K562 (cell line): ENCODE data around the gene GCG.

ENCODE experiments used
- EZH2 ChIP-seq: IDR thresholded peaks from 2 replicates; pipeline ENCODE4 v1.6.1; 2012; ENCODE audit warnings: low read depth, mild to moderate bottlenecking, inconsistent platforms, low read length, borderline replicate concordance
- FOXA1 ChIP-seq: fragments of 450-650 bp; IDR thresholded peaks from 2 replicates; pipeline ENCODE4 v1.6.1; 2016; ENCODE audit warnings: mild to moderate bottlenecking, borderline replicate concordance
- GABPA ChIP-seq: fragments of 200-800 bp; sonication (Bioruptor generic); conservative IDR thresholded peaks from 2 replicates; pipeline ENCODE4 v1.6.1; 2016; ENCODE audit warnings: low read depth, missing genetic modification characterization, missing compliant biosample characterization
- HDAC2 ChIP-seq: fragments of 450-650 bp; IDR thresholded peaks from 2 replicates; pipeline ENCODE4 v1.6.1; 2016; ENCODE audit warnings: mild to moderate bottlenecking
- JUND ChIP-seq, 2 experiments: IDR thresholded peaks; 2 replicates in 1 of 2; 3 replicates in 1 of 2; pipeline ENCODE4 v1.6.1; 2011; ENCODE audit warnings: borderline replicate concordance in 2 of 2, low read depth in 2 of 2, low read length in 2 of 2, improper control_type of control experiment in 1 of 2, missing biosample characterization in 1 of 2, missing genetic modification characterization in 1 of 2, missing genetic modification reagents in 1 of 2
- MYNN ChIP-seq, 2 experiments: sonication (generic); formaldehyde crosslinking in 1 of 2; IDR thresholded peaks; 2 replicates each; pipeline versions ENCODE4 v1.5.0 to v1.6.1; 2016 to 2020; ENCODE audit warnings: antibody characterized with exemption in 1 of 2, missing genetic modification reagents in 1 of 2
- POLR2AphosphoS2 ChIP-seq: IDR thresholded peaks from 2 replicates; pipeline ENCODE4 v1.6.1; 2012; ENCODE audit warnings: low read length, improper control_type of control experiment
- TAF1 ChIP-seq: IDR thresholded peaks from 2 replicates; pipeline ENCODE4 v1.6.1; 2011; ENCODE audit warnings: mild to moderate bottlenecking, low read length, moderate library complexity; ENCODE audit not compliant: insufficient read depth, control insufficient read depth, severe bottlenecking; ENCODE audit errors: extremely low read depth
- ZZZ3 ChIP-seq: fragments of 450-650 bp; IDR thresholded peaks from 2 replicates; pipeline ENCODE4 v1.6.1; 2016; ENCODE audit warnings: antibody characterized with exemption, mild to moderate bottlenecking, moderate library complexity

- TF ChIP-seq EZH2 (no peak), HDAC2 (no peak), JUND (IDR thresholded peaks at IDR 0.05; ENCODE audit: borderline replicate concordance, low read depth, low read length) (no peak), JUND (tag; IDR thresholded peaks at IDR 0.05; ENCODE audit: borderline replicate concordance, low read depth, low read length) (no peak), ZZZ3 (no peak), TAF1 (no peak), MYNN (IDR thresholded peaks at IDR 0.05) (no peak), MYNN (CRISPR knock-in tag; IDR thresholded peaks at IDR 0.05) (no peak), FOXA1 (no peak), POLR2AphosphoS2 (no peak), GABPA (no peak)
These were observed 32.9 kb upstream of the GCG start for GRCh38 chr2:162184821-162185450.
